Activated naive CD4-positive, alpha-beta T cell (primary cell): ENCODE measurements around the gene PARVA.

Experiments
- DNase-seq, 4 experiments: peaks; one replicate each; lab custom pipeline; 2025; lab: John Stamatoyannopoulos, UW

The PARVA gene

DNA sequence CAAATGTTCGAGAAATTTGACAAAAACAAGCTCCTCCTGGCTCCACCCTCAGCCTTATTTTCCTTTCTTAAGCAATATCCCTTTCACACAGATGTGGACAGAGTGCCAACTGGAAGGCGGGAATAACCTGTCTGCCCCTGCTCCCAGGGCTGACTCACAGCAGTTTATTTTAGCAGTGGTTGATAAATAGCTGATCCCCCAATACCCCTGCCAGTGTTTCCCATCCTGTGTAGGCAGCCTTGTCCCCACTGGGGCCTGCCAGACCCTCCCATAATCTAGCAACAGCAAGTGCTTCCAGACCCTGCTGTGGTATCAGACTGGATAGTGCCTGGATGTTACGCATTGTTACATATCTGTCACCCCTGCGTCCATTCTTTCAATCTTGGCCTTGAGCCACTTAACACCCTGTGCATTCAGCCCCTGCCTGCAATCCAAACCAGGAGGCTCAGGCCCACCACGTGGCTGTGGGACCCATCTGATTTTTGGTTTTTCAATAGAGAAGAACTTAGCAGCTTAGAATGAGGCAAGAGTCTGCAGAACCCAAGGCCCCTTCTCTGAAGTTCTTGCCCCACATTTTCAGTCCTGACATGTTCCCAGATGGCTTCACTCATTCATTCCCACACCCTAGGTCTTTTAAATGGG, 53.7 kb downstream of the PARVA start:
- no peak for DNase-seq

DNA sequence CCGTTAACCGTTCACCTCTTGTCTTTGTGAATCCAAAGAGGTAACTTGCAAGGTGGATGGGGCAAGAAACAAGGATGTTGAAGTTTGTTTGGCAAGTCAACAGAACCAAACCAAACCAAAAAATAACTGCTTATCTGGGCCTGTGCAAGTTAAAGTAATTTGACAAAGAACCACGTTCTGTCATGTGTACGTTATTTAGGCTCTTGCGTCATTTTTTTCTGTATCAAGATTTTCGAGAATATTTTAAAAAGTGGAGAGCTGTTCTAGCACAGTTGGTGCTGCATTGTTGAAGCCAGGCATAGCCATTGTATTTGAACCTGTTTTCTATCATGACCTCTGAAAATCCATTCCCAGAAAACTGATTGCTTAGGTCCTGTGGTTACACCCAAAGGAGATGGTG, 55.1 kb downstream of the PARVA start:
- DNase-seq: no peak

DNA sequence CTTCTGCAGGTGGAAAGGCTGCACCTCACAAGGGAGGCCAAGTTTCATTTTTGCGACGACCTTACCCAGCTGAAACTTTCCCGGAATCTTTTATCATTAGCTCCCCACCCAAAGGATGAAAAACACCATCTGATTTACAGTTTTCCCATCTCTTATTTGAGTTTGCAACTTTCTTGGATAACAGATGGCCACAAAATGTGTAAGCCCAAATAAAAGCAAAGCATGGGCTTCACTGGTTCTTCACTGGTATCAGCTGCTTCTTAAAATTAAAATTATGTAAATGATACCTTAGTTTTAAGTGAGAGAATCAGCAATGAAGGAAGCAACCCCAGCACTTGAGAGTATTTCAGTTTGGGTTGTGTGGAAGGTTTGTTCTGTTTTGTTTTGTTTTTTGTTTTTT, 55.8 kb downstream of the PARVA start:
- DNase-seq: no peak

GRCh38 chr11:12433571-12434324, 56.4 kb downstream of the PARVA start:
- no peak for DNase-seq

DNA sequence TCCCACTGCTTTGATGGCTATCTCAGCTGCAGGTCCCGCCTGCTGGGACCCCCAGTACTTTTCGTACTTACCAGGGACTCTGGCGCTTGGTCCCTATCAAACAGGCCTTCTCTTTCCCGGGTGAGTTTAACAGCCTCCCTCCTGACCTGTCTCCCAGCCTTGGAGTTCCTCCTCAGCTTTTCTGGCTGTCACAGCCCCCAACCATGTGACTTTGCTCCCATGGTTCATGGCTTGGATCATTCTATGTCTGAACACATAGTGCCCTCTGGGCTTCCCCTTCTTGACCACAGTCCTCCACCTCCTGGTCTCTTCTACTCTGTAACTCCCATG, 56.9 kb downstream of the PARVA start:
- DNase-seq: no peak

DNA sequence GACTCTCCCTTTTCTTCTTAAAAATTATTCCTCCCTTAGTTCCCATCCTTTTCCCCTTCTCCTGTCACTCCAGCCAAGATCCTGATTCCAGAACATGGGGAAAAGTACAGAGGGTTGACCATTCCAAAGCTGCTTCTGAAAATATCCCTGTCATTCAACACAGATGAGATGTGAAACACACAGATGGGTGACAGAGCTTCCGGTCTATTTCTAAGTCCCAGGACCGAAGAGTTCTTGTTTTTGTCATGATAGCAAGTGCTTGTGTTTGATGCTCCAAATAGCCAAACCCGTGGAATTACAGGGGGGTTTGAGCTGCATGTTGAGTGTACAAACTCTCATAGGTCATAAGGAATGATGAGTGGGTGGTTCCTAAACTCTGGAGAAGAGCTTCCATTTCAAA, 57.9 kb downstream of the PARVA start:
- no peak for DNase-seq

DNA sequence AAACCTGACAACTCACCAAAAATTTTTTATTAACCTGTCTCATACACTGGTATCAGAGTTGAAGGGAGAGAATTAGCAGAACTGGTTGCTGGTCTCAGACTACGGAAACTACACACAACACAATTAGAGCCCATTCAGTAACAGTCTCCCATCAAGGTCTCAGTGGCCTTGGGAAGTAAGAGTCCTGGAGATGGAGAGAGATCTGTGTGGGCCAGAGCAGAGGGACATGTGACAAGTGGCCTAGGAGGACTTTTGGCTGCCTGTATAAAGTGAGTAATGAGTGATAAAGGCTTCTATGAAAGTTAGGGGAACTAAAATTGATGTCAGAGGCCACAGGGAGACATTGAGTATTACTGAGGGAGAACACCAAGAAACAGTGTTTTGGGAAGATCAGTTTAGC, 58.9 kb downstream of the PARVA start:
- DNase-seq: no peak

DNA sequence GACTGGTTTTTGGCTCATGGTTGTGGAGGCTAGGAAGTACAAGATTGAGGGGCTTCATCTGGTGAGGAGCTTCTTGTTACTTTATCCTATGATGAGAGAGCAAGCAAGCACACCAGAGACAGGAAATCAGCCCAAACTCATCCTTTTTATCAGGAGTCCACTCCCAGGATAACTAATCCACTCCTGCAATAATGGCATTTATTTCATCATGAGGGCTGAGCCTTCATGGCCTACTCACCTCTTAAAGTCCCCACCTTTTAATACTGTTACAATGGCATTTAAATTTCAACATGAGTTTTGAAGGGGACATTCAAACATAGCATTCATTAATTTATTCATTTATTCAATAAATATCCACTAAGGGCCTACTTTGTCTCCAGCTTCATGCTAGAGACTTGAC, 60.9 kb downstream of the PARVA start:
- DNase-seq: no peak

DNA sequence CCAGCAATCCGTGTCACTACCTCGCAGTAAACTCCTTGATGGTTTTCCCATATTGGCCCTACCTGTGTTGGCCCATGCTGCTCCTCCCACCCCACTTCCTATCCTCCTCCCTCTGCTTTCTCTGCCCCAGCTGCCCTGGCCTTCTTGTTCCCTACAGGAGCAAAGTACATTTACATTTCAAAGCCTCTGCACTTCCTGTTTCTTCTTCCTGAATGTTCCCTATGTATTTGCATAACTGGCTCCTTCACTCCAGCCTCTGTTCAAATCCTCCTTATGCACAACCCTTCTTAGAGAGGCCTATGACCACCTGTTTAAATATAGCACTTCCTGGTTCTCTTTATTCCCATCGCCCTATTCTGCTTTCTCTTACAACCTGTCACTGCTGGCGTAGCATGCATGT, 62.2 kb downstream of the PARVA start:
- DNase-seq: no peak

DNA sequence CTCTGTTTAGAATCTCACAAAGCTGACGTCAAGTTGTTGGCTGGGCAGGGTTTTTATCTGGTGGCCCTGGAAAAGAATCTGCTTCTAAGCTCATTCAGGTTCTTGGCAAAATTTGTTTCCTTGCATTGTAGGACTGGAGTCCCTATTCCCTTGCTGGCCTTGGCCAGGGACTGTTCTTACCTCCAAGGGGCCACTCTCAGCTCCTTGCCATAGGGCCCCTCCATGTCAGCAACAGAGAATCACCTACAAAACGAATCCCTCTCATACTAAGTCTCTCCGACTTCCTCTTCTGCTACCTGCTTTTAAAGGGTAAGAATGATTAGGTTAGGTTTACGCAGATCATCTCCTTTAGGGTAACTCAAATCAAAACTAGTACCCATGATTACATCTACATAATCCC, 63.2 kb downstream of the PARVA start:
- no peak for DNase-seq

DNA sequence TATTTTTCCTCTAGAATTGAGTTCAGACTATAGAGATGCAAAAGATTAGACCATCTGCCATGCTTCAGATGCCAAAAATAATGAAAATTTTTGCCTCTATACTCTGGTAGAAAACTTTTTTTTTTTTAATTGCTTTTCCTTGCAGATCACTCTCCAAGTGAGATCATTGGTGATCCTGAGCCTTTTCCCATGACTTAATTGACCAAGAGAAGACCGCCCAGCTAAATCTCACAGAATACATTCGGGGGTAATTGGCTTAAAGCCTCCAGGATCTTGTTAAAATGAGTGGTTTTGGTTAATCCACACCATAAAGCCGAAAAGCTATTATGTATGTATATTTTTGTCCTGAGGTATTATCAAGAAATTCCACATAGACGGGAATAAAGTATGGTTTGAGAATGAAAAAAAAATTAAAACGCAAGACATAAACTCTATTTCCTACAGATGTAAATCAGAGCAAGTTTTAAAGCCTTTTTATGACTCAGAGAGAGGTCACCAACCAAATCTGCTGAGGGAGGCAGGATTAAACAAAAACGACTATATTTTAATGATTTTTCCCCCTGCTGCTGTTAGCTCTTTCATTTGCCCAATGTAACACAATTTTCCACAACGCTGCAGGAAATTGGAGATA, 64.0 kb downstream of the PARVA start:
- no peak for DNase-seq

GRCh38 chr11:12444601-12445000, 67.2 kb downstream of the PARVA start:
- DNase-seq: no peak

- DNase-seq: no peak
Measured at GRCh38 chr11:12445001-12445400, 67.6 kb downstream of the PARVA start.

GRCh38 chr11:12446863-12447262, 69.5 kb downstream of the PARVA start:
- DNase-seq: no peak

GRCh38 chr11:12448131-12448939, 71.0 kb downstream of the PARVA start:
- DNase-seq: no peak

DNA sequence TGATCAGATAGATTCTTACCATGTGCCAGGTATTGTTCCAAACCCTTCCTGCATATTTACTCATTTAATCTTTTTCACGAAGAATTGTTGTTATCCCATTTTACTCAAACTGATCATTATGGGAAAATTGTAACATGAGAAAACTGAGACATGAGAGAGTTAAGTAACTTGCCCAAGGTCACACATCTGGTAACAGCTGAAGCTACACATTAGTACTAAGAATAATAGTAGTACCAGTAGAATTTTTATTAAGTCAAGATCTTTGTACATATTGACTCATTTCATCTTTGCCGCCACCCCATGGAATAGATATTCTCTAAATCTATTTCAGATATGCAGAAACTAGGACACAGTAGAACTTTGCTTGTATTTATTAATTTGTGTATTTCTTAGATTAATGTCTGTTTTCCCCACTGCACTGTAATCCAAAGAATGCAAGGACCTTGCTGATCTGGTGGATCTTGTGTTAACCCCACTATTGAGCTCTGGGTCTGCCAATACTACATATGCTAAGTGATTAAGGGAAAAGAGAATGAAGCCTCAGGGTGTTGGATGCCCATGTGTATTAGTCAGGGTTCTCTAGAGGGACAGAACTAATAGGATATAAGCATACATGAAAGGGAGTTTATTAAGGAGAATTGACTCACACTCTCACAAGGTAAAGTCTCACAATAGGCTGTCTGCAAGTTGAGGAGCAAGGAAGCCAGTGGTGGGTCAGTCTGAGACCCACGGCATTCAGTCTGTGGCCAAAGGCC, 72.8 kb downstream of the PARVA start:
- DNase-seq: no peak

- no peak for DNase-seq
Measured at GRCh38 chr11:12451179-12451814, 73.9 kb downstream of the PARVA start.

GRCh38 chr11:12453243-12453642, 75.9 kb downstream of the PARVA start:
- DNase-seq: no peak

GRCh38 chr11:12454782-12455181, 77.4 kb downstream of the PARVA start:
- DNase-seq: no peak

DNA sequence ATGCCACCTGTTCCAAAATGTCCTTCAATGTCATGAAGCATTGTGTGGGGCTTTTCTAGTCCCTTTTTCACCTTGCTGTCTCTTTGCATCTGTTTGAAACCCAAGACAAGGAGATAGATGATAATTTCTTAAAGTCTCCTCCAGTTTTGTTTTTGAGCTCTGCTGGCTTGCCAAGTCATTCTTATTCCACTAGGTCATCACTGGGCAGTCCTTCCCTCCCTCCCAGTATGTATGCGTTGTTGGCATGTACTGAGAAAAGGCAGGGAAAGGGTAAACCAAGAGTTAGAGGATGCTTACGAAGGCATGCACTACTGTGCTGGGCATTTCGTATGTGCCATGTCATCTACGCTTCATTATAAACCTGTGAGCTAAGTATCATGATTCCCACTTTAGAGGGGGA, 78.6 kb downstream of the PARVA start:
- no peak for DNase-seq
